ENCODE results near the gene MED29. TPM values are rescaled to one million over a fixed set of nuclear protein-coding genes. Genes with fewer than 3 reads are reported as not detected.

Gene MED29
- total RNA-seq, 6 experiments from 2014 or later: 19.4 to 38.1 (median 24.1) TPM

- TF ChIP-seq POLR2A (IDR thresholded peaks at IDR 0.05): no peak
- TF ChIP-seq, protein P1, sequence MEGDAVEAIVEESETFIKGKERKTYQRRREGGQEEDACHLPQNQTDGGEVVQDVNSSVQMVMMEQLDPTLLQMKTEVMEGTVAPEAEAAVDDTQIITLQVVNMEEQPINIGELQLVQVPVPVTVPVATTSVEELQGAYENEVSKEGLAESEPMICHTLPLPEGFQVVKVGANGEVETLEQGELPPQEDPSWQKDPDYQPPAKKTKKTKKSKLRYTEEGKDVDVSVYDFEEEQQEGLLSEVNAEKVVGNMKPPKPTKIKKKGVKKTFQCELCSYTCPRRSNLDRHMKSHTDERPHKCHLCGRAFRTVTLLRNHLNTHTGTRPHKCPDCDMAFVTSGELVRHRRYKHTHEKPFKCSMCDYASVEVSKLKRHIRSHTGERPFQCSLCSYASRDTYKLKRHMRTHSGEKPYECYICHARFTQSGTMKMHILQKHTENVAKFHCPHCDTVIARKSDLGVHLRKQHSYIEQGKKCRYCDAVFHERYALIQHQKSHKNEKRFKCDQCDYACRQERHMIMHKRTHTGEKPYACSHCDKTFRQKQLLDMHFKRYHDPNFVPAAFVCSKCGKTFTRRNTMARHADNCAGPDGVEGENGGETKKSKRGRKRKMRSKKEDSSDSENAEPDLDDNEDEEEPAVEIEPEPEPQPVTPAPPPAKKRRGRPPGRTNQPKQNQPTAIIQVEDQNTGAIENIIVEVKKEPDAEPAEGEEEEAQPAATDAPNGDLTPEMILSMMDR (IDR thresholded peaks at IDR 0.05): no peak
- H3K4me3 ChIP-seq: no peak overlapping the region
- ATAC-seq: no peak
- H3K36me3 ChIP-seq: peaks cover 0 to 21% (median 0%) of the 10 kb centered on the region in 4 donors
- H3K9me3 ChIP-seq: no peaks in the 10 kb centered on the region
- intact Hi-C loops (cut with DNase I): no loop called here
- no peaks in the 10 kb centered on the region for H3K27me3 ChIP-seq
- no peak for DNase-seq
- 98% methylated on average over 4 of the region's 4 CpGs for WGBS (ENCODE audit: insufficient coverage, low coverage, low lambda C conversion rate, missing lambda C conversion rate)
- no peak overlapping the region for H3K27ac ChIP-seq
- no peaks in the 10 kb centered on the region for H3K4me1 ChIP-seq
Measured at GRCh38 chr19:39347332-39348164, 43.6 kb upstream of the MED29 start.

GRCh38 chr19:39349326-39349725, 41.9 kb upstream of the MED29 start:
- no peaks in the 10 kb centered on the region for H3K27me3 ChIP-seq
- intact Hi-C loops (cut with DNase I): no loop called here
- WGBS (ENCODE audit: insufficient coverage, low coverage, low lambda C conversion rate, missing lambda C conversion rate): 82% methylated on average over 3 of the region's 4 CpGs
- H3K9me3 ChIP-seq: no peaks in the 10 kb centered on the region
- no peak for TF ChIP-seq POLR2A (IDR thresholded peaks at IDR 0.05)
- TF ChIP-seq, protein P1 (IDR thresholded peaks at IDR 0.05): no peak
- H3K27ac ChIP-seq: no peak overlapping the region
- DNase-seq (no peak), ATAC-seq (no peak)
- peaks cover 0 to 31% (median 3%) of the 10 kb centered on the region in 4 donors for H3K36me3 ChIP-seq
- H3K4me3 ChIP-seq: no peak overlapping the region
- no peaks in the 10 kb centered on the region for H3K4me1 ChIP-seq

- DNase-seq (no peak), ATAC-seq (no peak)
- 97% methylated on average over 3 of the region's 3 CpGs for WGBS (ENCODE audit: insufficient coverage, low coverage, low lambda C conversion rate, missing lambda C conversion rate)
Measured at GRCh38 chr19:39350156-39350555, 41.0 kb upstream of the MED29 start.

DNA sequence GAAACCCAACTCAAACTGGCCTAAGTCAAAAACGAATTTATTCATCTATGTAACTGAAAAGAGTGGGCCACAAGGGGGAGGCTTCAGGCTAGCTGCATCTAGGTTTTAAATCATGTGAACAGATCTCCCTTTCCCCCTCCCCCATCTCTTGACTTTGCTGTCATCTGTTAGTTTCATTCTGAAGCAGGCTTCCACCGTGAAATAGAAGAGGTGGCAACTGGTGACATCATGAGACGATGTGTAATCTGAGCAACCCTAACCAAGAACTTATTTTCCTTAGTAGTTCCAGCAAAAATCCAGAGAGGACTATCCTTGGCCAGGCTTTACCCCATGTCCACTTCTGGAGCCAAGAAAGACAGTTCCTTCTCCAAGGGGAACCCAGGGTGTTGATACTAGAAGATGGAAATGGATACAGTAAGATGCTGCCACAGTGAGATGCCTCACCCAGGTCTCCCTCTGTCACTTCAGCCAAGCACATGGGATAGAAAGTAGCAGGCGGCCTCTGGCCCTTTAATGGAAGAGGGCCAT, 39.6 kb upstream of the MED29 start:
- Histone ChIP-seq H3K36me3 (peaks cover 0 to 45% (median 16%) of the 10 kb centered on the region in 4 donors), H3K4me3 (no peak overlapping the region), H3K9me3 (no peaks in the 10 kb centered on the region), H3K27me3 (no peaks in the 10 kb centered on the region), H3K27ac (no peak overlapping the region), H3K4me1 (no peaks in the 10 kb centered on the region)
- no peak for TF ChIP-seq POLR2A (IDR thresholded peaks at IDR 0.05)
- TF ChIP-seq, protein P1 (IDR thresholded peaks at IDR 0.05): no peak
- ATAC-seq (peak in 3 of 4 donors; percentile 14 to 26 (median 16)), DNase-seq (no peak)
- intact Hi-C loops (cut with DNase I): no loop called here
- WGBS (ENCODE audit: insufficient coverage, low coverage, low lambda C conversion rate, missing lambda C conversion rate): 56% methylated on average over 4 of the region's 4 CpGs

More at GRCh38 chr19:39350156-39350555, 41.0 kb upstream of the MED29 start:
- H3K4me1 ChIP-seq: no peaks in the 10 kb centered on the region
- TF ChIP-seq, protein P1 (IDR thresholded peaks at IDR 0.05): no peak
- no peak for TF ChIP-seq POLR2A (IDR thresholded peaks at IDR 0.05)
- no peaks in the 10 kb centered on the region for H3K27me3 ChIP-seq
- peaks cover 0 to 35% (median 7%) of the 10 kb centered on the region in 4 donors for H3K36me3 ChIP-seq
- H3K4me3 ChIP-seq: no peak overlapping the region
- H3K27ac ChIP-seq: no peak overlapping the region
- H3K9me3 ChIP-seq: no peaks in the 10 kb centered on the region
- intact Hi-C loops (cut with DNase I): no loop called here
